Astrocyte (in vitro differentiated cells and primary cell): ENCODE results near the gene CD48. TPM values are rescaled to one million over a fixed set of nuclear protein-coding genes. Genes with fewer than 3 reads are reported as not detected.
A peak's percentile ranks its signal among the peaks of the same experiment; 100 is the strongest.

Source experiments
- DNase-seq: peaks from one replicate; pipeline ENCODE4 v3.0.0-alpha.2; 2010; ENCODE audit warnings: low read depth
- FAIRE-seq: peaks from 2 replicates; lab custom pipeline; 2011; peaks lifted over from hg19 to GRCh38; lab: Jason Lieb, UNC
- H2AFZ ChIP-seq: 2 replicates; pipeline ENCODE4 v1.6.0; 2012; ENCODE audit warnings: low read depth, low read length, inconsistent platforms
- H3K27ac ChIP-seq: 2 replicates; pipeline ENCODE4 v1.5.1; 2011; ENCODE audit warnings: low read depth, low read length, inconsistent platforms
- H3K27me3 ChIP-seq: 2 replicates; pipeline ENCODE4 v1.6.0; 2011; ENCODE audit warnings: low read length, inconsistent platforms; ENCODE audit not compliant: insufficient read depth
- H3K36me3 ChIP-seq: 2 replicates; pipeline ENCODE4 v1.5.1; 2011; ENCODE audit warnings: low read length, inconsistent platforms; ENCODE audit not compliant: insufficient read depth
- H3K4me1 ChIP-seq: 2 replicates; pipeline ENCODE4 v1.5.1; 2011; ENCODE audit warnings: low read length, inconsistent platforms; ENCODE audit not compliant: insufficient read depth
- H3K4me2 ChIP-seq: 2 replicates; pipeline ENCODE4 v1.6.0; 2012; ENCODE audit warnings: low read length, inconsistent platforms
- H3K4me3 ChIP-seq: 2 replicates; pipeline ENCODE4 v1.5.1; 2011; ENCODE audit warnings: low read depth, mild to moderate bottlenecking, low read length, inconsistent platforms; ENCODE audit not compliant: insufficient read depth
- H3K79me2 ChIP-seq: 2 replicates; pipeline ENCODE4 v1.6.0; 2012; ENCODE audit warnings: mild to moderate bottlenecking, low read length, inconsistent platforms; ENCODE audit not compliant: insufficient read depth
- H3K9ac ChIP-seq: 2 replicates; pipeline ENCODE4 v1.6.0; 2012; ENCODE audit warnings: mild to moderate bottlenecking, low read length, inconsistent platforms
- H3K9me3 ChIP-seq: 2 replicates; pipeline ENCODE4 v1.5.1; 2012; ENCODE audit warnings: low read depth, mild to moderate bottlenecking, low read length, inconsistent platforms; ENCODE audit not compliant: insufficient read depth
- H4K20me1 ChIP-seq: 2 replicates; pipeline ENCODE4 v1.6.0; 2012; ENCODE audit warnings: low read length, inconsistent platforms; ENCODE audit not compliant: insufficient read depth
- H3K27ac Mint-ChIP-seq: one replicate; pipeline ENCODE4 v1.8.0; 2021; ENCODE audit warnings: mild to moderate bottlenecking, mixed read lengths; ENCODE audit not compliant: unreplicated experiment
- H3K27me3 Mint-ChIP-seq: one replicate; pipeline ENCODE4 v1.8.0; 2021; ENCODE audit warnings: low read depth, mixed read lengths; ENCODE audit not compliant: unreplicated experiment
- H3K36me3 Mint-ChIP-seq: one replicate; pipeline ENCODE4 v1.8.0; 2021; ENCODE audit warnings: low read depth, mixed read lengths; ENCODE audit not compliant: unreplicated experiment
- H3K4me1 Mint-ChIP-seq: one replicate; pipeline ENCODE4 v1.8.0; 2021; ENCODE audit warnings: low read depth, mixed read lengths; ENCODE audit not compliant: unreplicated experiment
- H3K4me3 Mint-ChIP-seq: one replicate; pipeline ENCODE4 v1.8.0; 2021; ENCODE audit warnings: mild to moderate bottlenecking, moderate library complexity, mixed read lengths; ENCODE audit not compliant: unreplicated experiment
- H3K9me3 Mint-ChIP-seq: one replicate; pipeline ENCODE4 v1.8.0; 2021; ENCODE audit warnings: mild to moderate bottlenecking, mixed read lengths; ENCODE audit not compliant: unreplicated experiment
- EZH2 ChIP-seq: IDR thresholded peaks from 2 replicates; pipeline ENCODE4 v1.6.1; 2012; ENCODE audit warnings: mild to moderate bottlenecking, low read length, inconsistent platforms; ENCODE audit not compliant: insufficient read depth
- total RNA-seq: library from RNA; stranded (reverse); gene quantifications from 2 replicates; pipeline ENCODE4 v1.2.1, GENCODE V29; 2021
- TF ChIP-seq, protein P1 (sequence below): IDR thresholded peaks from 2 replicates; pipeline ENCODE4 v1.5.1; 2011; ENCODE audit warnings: low read depth, mild to moderate bottlenecking, inconsistent platforms, low read length, moderate library complexity; ENCODE audit not compliant: insufficient read depth

The CD48 gene
- total RNA-seq, 1 donor from 2014 or later, result not detected

DNA sequence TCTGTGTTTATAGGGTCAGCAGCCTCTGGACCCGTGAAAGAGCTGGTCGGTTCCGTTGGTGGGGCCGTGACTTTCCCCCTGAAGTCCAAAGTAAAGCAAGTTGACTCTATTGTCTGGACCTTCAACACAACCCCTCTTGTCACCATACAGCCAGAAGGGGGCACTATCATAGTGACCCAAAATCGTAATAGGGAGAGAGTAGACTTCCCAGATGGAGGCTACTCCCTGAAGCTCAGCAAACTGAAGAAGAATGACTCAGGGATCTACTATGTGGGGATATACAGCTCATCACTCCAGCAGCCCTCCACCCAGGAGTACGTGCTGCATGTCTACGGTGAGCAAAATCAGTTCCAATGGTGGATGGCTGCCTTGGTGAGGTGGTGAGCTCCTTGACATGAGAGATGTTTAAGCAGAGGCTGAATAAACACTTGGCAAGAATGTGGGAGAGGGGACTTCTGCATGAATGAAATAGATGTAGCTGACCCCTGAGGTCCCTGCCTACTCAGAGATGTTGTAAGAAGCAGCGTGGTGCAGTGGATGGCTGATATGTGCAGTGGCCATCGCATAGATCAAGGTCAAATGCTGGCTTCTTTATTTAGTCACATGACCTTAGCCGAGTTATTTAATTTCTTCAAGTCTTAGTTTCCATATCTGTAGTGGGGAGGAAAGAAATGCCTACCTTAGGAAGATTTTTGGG lies 36.7 kb upstream of the CD48 start:
- no peak overlapping the region for H3K9ac ChIP-seq

GRCh38 chr1:160747717-160748116 lies 36.1 kb upstream of the CD48 start:
- H3K9me3 ChIP-seq, result no peaks in the 10 kb centered on the region
- FAIRE-seq, result no peak
- no peak overlapping the region for H3K9ac ChIP-seq
- H3K4me2 ChIP-seq, result no peak overlapping the region
- H3K4me1 Mint-ChIP-seq, result peaks cover 21% of the 10 kb centered on the region
- H4K20me1 ChIP-seq, result no peaks in the 10 kb centered on the region
- no peak for DNase-seq
- no peak for TF ChIP-seq EZH2
- TF ChIP-seq, protein P1, sequence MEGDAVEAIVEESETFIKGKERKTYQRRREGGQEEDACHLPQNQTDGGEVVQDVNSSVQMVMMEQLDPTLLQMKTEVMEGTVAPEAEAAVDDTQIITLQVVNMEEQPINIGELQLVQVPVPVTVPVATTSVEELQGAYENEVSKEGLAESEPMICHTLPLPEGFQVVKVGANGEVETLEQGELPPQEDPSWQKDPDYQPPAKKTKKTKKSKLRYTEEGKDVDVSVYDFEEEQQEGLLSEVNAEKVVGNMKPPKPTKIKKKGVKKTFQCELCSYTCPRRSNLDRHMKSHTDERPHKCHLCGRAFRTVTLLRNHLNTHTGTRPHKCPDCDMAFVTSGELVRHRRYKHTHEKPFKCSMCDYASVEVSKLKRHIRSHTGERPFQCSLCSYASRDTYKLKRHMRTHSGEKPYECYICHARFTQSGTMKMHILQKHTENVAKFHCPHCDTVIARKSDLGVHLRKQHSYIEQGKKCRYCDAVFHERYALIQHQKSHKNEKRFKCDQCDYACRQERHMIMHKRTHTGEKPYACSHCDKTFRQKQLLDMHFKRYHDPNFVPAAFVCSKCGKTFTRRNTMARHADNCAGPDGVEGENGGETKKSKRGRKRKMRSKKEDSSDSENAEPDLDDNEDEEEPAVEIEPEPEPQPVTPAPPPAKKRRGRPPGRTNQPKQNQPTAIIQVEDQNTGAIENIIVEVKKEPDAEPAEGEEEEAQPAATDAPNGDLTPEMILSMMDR, result no peak
- no peaks in the 10 kb centered on the region for H3K27me3 ChIP-seq
- H3K79me2 ChIP-seq, result no peaks in the 10 kb centered on the region
- no peaks in the 10 kb centered on the region for H3K36me3 Mint-ChIP-seq
- no peak overlapping the region for H3K4me3 ChIP-seq
- H3K27ac ChIP-seq, result peak overlapping the region; percentile 7
- peaks cover 12% of the 10 kb centered on the region for H3K27me3 Mint-ChIP-seq
- H3K36me3 ChIP-seq, result no peaks in the 10 kb centered on the region
- H2AFZ ChIP-seq, result no peak overlapping the region
- no peak overlapping the region for H3K4me3 Mint-ChIP-seq
- H3K27ac Mint-ChIP-seq, result no peak overlapping the region
- no peaks in the 10 kb centered on the region for H3K4me1 ChIP-seq
- peaks cover 2% of the 10 kb centered on the region for H3K9me3 Mint-ChIP-seq

More for the DNA sequence above, 36.7 kb upstream of the CD48 start:
- no peak for TF ChIP-seq EZH2
- TF ChIP-seq, protein P1, result no peak
- Mint-ChIP-seq H3K36me3 (no peaks in the 10 kb centered on the region), H3K4me1 (peaks cover 21% of the 10 kb centered on the region), H3K27ac (peak overlapping the region; percentile 30), H3K27me3 (peaks cover 13% of the 10 kb centered on the region), H3K4me3 (no peak overlapping the region), H3K9me3 (peaks cover 2% of the 10 kb centered on the region)
- no peak for DNase-seq
- no peaks in the 10 kb centered on the region for H3K79me2 ChIP-seq
- H2AFZ ChIP-seq, result no peak overlapping the region
- no peak overlapping the region for H3K4me3 ChIP-seq
- H4K20me1 ChIP-seq, result no peaks in the 10 kb centered on the region
- no peaks in the 10 kb centered on the region for H3K4me1 ChIP-seq
- no peaks in the 10 kb centered on the region for H3K27me3 ChIP-seq
- H3K4me2 ChIP-seq, result no peak overlapping the region
- FAIRE-seq, result no peak
- no peaks in the 10 kb centered on the region for H3K36me3 ChIP-seq
- no peaks in the 10 kb centered on the region for H3K9me3 ChIP-seq
- no peak overlapping the region for H3K27ac ChIP-seq

- Histone ChIP-seq H2AFZ (no peak overlapping the region), H3K4me3 (no peak overlapping the region), H3K9me3 (no peaks in the 10 kb centered on the region), H3K4me2 (no peak overlapping the region), H3K4me1 (no peaks in the 10 kb centered on the region), H3K27me3 (no peaks in the 10 kb centered on the region), H4K20me1 (no peaks in the 10 kb centered on the region), H3K9ac (no peak overlapping the region), H3K79me2 (no peaks in the 10 kb centered on the region), H3K27ac (no peak overlapping the region), H3K36me3 (no peaks in the 10 kb centered on the region)
- Mint-ChIP-seq H3K27ac (no peak overlapping the region), H3K36me3 (no peaks in the 10 kb centered on the region), H3K9me3 (peaks cover 2% of the 10 kb centered on the region), H3K4me1 (peaks cover 18% of the 10 kb centered on the region), H3K4me3 (no peak overlapping the region), H3K27me3 (peaks cover 10% of the 10 kb centered on the region)
- no peak for TF ChIP-seq EZH2
- DNase-seq (no peak), FAIRE-seq (no peak)
Observed at GRCh38 chr1:160746836-160747500, 35.3 kb upstream of the CD48 start.
